DOHH2 (cell line): Measurements from ENCODE around the gene IRF2BP2.

Experiments
- CTCF ChIP-seq: fragments of 200-600 bp; sonication (generic); IDR thresholded peaks from one replicate; pipeline ENCODE4 v1.5.1; 2014; ENCODE audit warnings: antibody characterized with exemption, mild to moderate bottlenecking, low read depth, low read length; ENCODE audit not compliant: poor library complexity, severe bottlenecking
- EZH2phosphoT487 ChIP-seq: fragments of 200-600 bp; sonication (generic); IDR thresholded peaks from 2 replicates; pipeline ENCODE4 v1.6.1; 2017; ENCODE audit warnings: borderline replicate concordance, mild to moderate bottlenecking, antibody characterized with exemption, low read length, moderate library complexity, mixed read lengths

- no peak for TF ChIP-seq CTCF
- no peak for TF ChIP-seq EZH2phosphoT487
These were observed 6.7 kb upstream of the IRF2BP2 start for GRCh38 chr1:234616644-234617043.
